Transverse colon (tissue), 4 donors: Measurements from ENCODE around the gene SH3RF3. TPM values are rescaled to one million over a fixed set of nuclear protein-coding genes. Genes with fewer than 3 reads are reported as not detected.
A peak's percentile ranks its signal among the peaks of the same experiment; 100 is the strongest.

Source experiments
- DNase-seq: peaks from one replicate; pipeline ENCODE4 v3.0.0-alpha.2; 2019
- H3K27ac ChIP-seq, 4 donors: fragments of 200-600 bp; sonication (generic); 2 replicates each; pipeline ENCODE4 v1.5.1; 2016 to 2018; ENCODE audit warnings: inconsistent platforms in 4 of 4
- H3K27me3 ChIP-seq: fragments of 200-600 bp; sonication (generic); 2 replicates; pipeline ENCODE4 v1.5.1; 2017; ENCODE audit warnings: inconsistent platforms
- H3K36me3 ChIP-seq, 4 donors: fragments of 200-600 bp; sonication (generic); 2 replicates each; pipeline ENCODE4 v1.5.1; 2017 to 2019; ENCODE audit warnings: inconsistent platforms in 4 of 4
- H3K4me1 ChIP-seq, 4 donors: fragments of 200-600 bp; sonication (generic); 2 replicates each; pipeline ENCODE4 v1.5.1; 2017 to 2020; ENCODE audit warnings: inconsistent platforms in 4 of 4
- H3K4me3 ChIP-seq, 4 donors: fragments of 200-600 bp; sonication (generic); 1 replicate in 1 of 4; 2 replicates in 3 of 4; pipeline versions ENCODE4 v1.5.1 to v1.6.1; 2017 to 2019; ENCODE audit warnings: inconsistent platforms in 4 of 4
- H3K9me3 ChIP-seq, 2 donors: fragments of 200-600 bp; sonication (generic); 2 replicates each; pipeline ENCODE4 v1.5.1; 2017 to 2019; ENCODE audit warnings: inconsistent platforms in 2 of 2
- CTCF ChIP-seq, 5 experiments: fragments of 200-600 bp in 3 of 5; fragments of 450-650 bp in 2 of 5; sonication (generic) in 3 of 5; IDR thresholded peaks; 1 replicate in 2 of 5; 2 replicates in 3 of 5; pipeline ENCODE4 v1.5.1; 2016 to 2017; ENCODE audit warnings: antibody characterized with exemption in 5 of 5, inconsistent platforms in 3 of 5, mild to moderate bottlenecking in 2 of 5, moderate library complexity in 1 of 5
- EP300 ChIP-seq: sonication (generic); formaldehyde crosslinking; IDR thresholded peaks from one replicate; pipeline ENCODE4 v1.6.1; 2017; ENCODE audit warnings: antibody characterized with exemption, low read depth
- POLR2A ChIP-seq: fragments of 450-650 bp; IDR thresholded peaks from one replicate; pipeline ENCODE4 v1.6.1; 2016; ENCODE audit warnings: antibody characterized with exemption, mild to moderate bottlenecking, moderate library complexity
- POLR2AphosphoS5 ChIP-seq, 3 donors: sonication (generic); formaldehyde crosslinking; IDR thresholded peaks; one replicate each; pipeline ENCODE4 v1.6.1; 2016; ENCODE audit warnings: antibody characterized with exemption in 3 of 3
- WGBS, 2 donors: methylation state at CpG; one replicate each; pipeline ENCODE4 v1.1.5; 2018; ENCODE audit warnings: low coverage in 1 of 2; 5-methylcytosine and 5-hydroxymethylcytosine counted together
- in situ Hi-C, 4 donors: fragments of 200-750 bp; cut with MboI; loops; one replicate each; pipeline versions ENCODE4 v1.15.0 to v1.15.1; 2017; ENCODE audit warnings: low sequenced_read_pairs in 3 of 4, low pct_ligation_motif_present in 1 of 4, low pct_unique_long_range_greater_than_20kb in 1 of 4
- intact Hi-C: fragments of 100-400 bp; cut with DNase I; formaldehyde crosslinking; loops from one replicate; pipeline ENCODE4 v1.15.1; 2023; ENCODE audit warnings: low total_unique reads
- total RNA-seq, 4 donors: library from RNA; depleted of rRNA; stranded (reverse); fragments of >200 nt; gene quantifications; one replicate each; pipeline ENCODE4 v1.1.0, GENCODE V29; 2016

SH3RF3 gene
- total RNA-seq, 4 donors from 2014 or later: 1.9 to 8.8 (median 2.9) TPM

- Histone ChIP-seq H3K27me3 (no peaks in the 10 kb centered on the region), H3K4me3 (no peak overlapping the region), H3K4me1 (peaks cover 2 to 25% (median 13%) of the 10 kb centered on the region in 4 donors), H3K9me3 (no peaks in the 10 kb centered on the region), H3K36me3 (no peaks in the 10 kb centered on the region), H3K27ac (no peak overlapping the region)
- no peak for TF ChIP-seq CTCF (IDR thresholded peaks at IDR 0.05)
- no peak for TF ChIP-seq EP300
- no peak for TF ChIP-seq POLR2AphosphoS5 (IDR thresholded peaks at IDR 0.05)
- TF ChIP-seq POLR2A: no peak
- intact Hi-C loops: no loop called here
- in situ Hi-C loops: no loop called here
- no peak for DNase-seq
- WGBS, 2 donors: 74 to 95% methylated on average over 3 to 8 of the region's 8 CpGs
Measured at GRCh38 chr2:109259671-109260070, 130.7 kb downstream of the SH3RF3 start.

GRCh38 chr2:109260116-109260855 lies 131.3 kb downstream of the SH3RF3 start:
- Histone ChIP-seq H3K9me3 (no peaks in the 10 kb centered on the region), H3K36me3 (no peaks in the 10 kb centered on the region), H3K27me3 (no peaks in the 10 kb centered on the region), H3K27ac (peak overlapping the region in 1 of 4 donors; percentile 38), H3K4me3 (no peak overlapping the region), H3K4me1 (peaks cover 2 to 31% (median 13%) of the 10 kb centered on the region in 4 donors)
- in situ Hi-C loops (no loop called here), intact Hi-C loops (no loop called here)
- WGBS, 2 donors: 85 to 100% methylated on average over 1 to 11 of the region's 11 CpGs
- TF ChIP-seq POLR2A (no peak), CTCF (IDR thresholded peaks at IDR 0.05) (no peak), EP300 (no peak), POLR2AphosphoS5 (IDR thresholded peaks at IDR 0.05) (no peak)
- no peak for DNase-seq

- no peaks in the 10 kb centered on the region for H3K36me3 ChIP-seq
- H3K27me3 ChIP-seq: no peaks in the 10 kb centered on the region
- peak; percentile 33 for DNase-seq
- peak overlapping the region; percentile 29 to 51 (median 38) for H3K27ac ChIP-seq
- WGBS, 2 donors: 20 to 60% methylated on average over 1 to 8 of the region's 8 CpGs
- H3K4me1 ChIP-seq: peaks cover 2 to 31% (median 13%) of the 10 kb centered on the region in 4 donors
- no peak overlapping the region for H3K4me3 ChIP-seq
- intact Hi-C loops (no loop called here), in situ Hi-C loops (no loop called here)
- no peaks in the 10 kb centered on the region for H3K9me3 ChIP-seq
- TF ChIP-seq EP300: no peak
- no peak for TF ChIP-seq POLR2A
- peak in 2 of 5 experiments; percentile 8 to 15 for TF ChIP-seq CTCF (IDR thresholded peaks at IDR 0.05)
- no peak for TF ChIP-seq POLR2AphosphoS5 (IDR thresholded peaks at IDR 0.05)
Measured at GRCh38 chr2:109260886-109261700, 132.1 kb downstream of the SH3RF3 start.

- TF ChIP-seq POLR2A (no peak), POLR2AphosphoS5 (IDR thresholded peaks at IDR 0.05) (no peak), EP300 (no peak), CTCF (IDR thresholded peaks at IDR 0.05) (no peak)
- H3K27me3 ChIP-seq: no peaks in the 10 kb centered on the region
- intact Hi-C loops (no loop called here), in situ Hi-C loops (no loop called here)
- peaks cover 2 to 35% (median 13%) of the 10 kb centered on the region in 4 donors for H3K4me1 ChIP-seq
- peak overlapping the region in 3 of 4 donors; percentile 21 to 51 (median 29) for H3K27ac ChIP-seq
- H3K4me3 ChIP-seq: no peak overlapping the region
- no peaks in the 10 kb centered on the region for H3K36me3 ChIP-seq
- no peaks in the 10 kb centered on the region for H3K9me3 ChIP-seq
- no peak for DNase-seq
- WGBS, 2 donors: 71 to 80% methylated on average over 6 to 10 of the region's 10 CpGs
Measured at GRCh38 chr2:109261906-109262631, 133.1 kb downstream of the SH3RF3 start.
